ENCODE data around the gene CHADL. TPM values are rescaled to one million over a fixed set of nuclear protein-coding genes. Genes with fewer than 3 reads are reported as not detected.

Gene CHADL
- total RNA-seq, 1 donor from 2014 or later, result 0.66 TPM

- peak; percentile 35 for DNase-seq (ENCODE audit: low read depth, low spot score)
These were observed 15.8 kb upstream of the CHADL start for GRCh38 chr22:41256254-41257253.

DNA sequence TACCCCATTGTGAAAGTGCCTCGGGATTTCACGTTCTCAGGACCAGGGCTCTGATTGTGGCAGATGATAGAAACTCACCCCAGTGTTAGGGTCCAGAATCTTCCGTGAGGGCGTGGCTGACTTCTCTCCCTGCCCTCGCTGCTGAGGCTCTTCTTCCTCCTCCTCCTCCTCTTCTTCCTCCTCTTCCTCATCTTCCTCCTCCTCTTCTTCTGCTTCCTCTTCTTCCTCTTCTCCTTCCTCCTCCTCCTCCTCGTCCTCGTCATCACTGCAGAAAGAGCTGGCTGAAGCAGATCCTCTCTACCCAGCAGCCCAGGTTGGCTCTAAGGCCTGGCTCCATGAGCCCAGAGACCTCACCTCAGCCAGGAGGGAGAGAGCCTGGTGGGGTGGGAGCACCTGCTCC lies 13.5 kb upstream of the CHADL start:
- no peak for DNase-seq (ENCODE audit: low read depth, low spot score)

GRCh38 chr22:41252365-41252764 lies 11.6 kb upstream of the CHADL start:
- no peak for DNase-seq (ENCODE audit: low read depth, low spot score)

DNA sequence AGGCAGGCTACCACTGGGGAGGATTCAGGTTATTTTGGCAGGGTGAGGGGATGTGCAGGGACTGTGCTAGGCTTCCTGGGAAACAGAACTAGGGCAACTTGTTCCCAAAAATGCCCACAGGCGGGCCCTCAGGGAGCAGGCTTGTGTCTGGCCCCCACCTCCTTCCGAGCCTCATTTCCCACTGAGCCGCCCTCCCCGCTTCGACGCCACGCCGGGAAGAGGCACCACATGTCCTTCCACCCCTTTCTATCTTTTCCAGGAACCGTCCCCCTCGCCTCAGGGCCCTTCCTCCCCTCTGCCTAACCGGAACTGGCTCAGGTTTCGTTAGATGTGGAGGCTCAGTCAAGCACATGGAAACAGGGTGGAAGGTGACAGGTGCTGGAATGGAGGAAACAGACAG lies 9.4 kb upstream of the CHADL start:
- no peak for DNase-seq (ENCODE audit: low read depth, low spot score)

- DNase-seq (ENCODE audit: low read depth, low spot score), result no peak
These were observed 8.7 kb upstream of the CHADL start for GRCh38 chr22:41249442-41249841.

DNA sequence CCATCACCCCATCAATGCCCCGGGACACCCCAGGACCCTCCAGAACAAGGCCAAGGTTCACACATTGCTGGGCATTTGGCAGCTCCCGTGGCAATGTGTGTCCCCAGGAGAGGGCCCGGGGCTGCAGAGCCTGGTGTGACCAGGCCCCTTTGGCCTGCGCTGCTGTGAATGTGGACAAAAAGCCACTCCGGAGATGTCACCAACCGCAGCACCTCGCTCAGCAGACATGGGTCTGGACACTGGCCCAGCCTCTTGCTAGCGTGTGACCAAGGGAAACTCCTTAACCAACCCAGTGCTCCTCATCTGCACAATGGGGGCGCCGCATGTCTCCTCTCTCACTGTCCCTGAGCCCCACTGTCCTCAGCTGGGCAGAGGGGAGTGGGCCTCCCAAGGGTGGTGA lies 8.0 kb upstream of the CHADL start:
- no peak for DNase-seq (ENCODE audit: low read depth, low spot score)

DNA sequence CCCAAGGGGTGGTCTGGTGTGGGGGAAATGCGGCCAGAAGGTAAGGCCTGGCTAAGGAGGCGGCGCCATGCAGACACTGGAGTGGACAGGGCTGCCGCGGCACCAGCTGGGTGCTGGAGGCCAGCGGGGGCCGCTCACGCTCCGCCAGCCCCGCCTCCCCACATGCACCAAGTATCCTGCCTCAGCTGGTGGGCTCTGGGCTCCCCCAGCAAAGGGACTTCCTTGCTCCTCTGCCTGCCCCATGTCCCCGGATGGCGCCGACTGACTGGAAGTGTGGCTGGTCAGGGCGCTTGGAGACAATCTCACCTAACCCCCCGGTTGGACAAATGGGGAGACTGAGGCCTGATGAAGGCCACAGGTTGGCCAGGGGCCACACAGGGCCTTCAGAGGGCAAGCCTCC lies 7.6 kb upstream of the CHADL start:
- no peak for DNase-seq (ENCODE audit: low read depth, low spot score)

DNA sequence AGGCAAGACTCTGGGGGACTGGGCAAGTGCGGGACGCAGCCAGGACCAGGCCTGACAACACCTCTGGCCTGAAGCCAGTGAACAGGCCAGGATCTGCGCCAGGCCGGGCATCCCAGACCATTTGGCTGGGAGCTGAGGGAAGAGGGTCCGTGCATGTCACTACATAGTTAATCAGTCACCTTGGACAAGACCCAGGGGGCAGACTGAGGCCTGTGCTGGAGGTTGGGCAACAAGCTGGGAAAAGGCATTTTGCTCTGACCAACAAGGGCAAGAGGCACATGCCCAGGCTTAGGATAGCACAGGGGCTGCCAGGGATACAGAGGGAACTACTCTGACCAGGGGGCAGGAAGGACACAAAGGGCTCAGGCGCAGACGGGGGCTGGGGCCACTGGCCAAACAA lies 7.0 kb upstream of the CHADL start:
- DNase-seq (ENCODE audit: low read depth, low spot score), result no peak

- DNase-seq (ENCODE audit: low read depth, low spot score), result no peak
These were observed 5.3 kb upstream of the CHADL start for GRCh38 chr22:41245917-41246499.

- no peak for DNase-seq (ENCODE audit: low read depth, low spot score)
These were observed 2.6 kb upstream of the CHADL start for GRCh38 chr22:41243361-41243760.

GRCh38 chr22:41242396-41243117 lies 1.8 kb upstream of the CHADL start:
- no peak for DNase-seq (ENCODE audit: low read depth, low spot score)

DNA sequence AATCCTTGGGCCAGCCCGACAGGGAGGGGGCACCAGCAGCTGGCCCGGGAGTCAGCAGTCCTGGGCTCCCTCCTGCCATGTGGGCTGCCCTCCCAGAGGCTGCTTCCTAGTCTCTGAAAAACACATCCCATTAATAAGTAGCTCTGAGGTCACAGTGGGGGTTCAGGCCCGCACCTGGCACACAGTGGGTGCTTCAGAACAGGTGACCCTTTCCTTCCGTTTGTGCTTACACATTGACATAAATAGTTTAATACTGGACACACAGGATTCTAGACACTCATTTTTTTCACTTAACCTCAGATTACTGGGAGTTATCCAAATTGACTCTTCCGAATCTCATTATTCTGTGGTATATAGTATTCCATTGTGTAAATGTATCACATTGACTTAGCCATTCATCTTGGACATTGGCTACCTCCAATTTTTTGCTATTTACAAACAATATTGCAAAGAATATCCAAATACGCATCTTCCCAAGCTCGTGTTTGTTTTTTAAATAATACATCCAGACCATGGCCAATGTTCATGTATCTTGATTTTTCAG lies 474 bp upstream of the CHADL start:
- DNase-seq (ENCODE audit: low read depth, low spot score), result no peak

- DNase-seq (ENCODE audit: low read depth, low spot score), result no peak
These were observed 1.1 kb downstream of the CHADL start for GRCh38 chr22:41239443-41240128.

DNA sequence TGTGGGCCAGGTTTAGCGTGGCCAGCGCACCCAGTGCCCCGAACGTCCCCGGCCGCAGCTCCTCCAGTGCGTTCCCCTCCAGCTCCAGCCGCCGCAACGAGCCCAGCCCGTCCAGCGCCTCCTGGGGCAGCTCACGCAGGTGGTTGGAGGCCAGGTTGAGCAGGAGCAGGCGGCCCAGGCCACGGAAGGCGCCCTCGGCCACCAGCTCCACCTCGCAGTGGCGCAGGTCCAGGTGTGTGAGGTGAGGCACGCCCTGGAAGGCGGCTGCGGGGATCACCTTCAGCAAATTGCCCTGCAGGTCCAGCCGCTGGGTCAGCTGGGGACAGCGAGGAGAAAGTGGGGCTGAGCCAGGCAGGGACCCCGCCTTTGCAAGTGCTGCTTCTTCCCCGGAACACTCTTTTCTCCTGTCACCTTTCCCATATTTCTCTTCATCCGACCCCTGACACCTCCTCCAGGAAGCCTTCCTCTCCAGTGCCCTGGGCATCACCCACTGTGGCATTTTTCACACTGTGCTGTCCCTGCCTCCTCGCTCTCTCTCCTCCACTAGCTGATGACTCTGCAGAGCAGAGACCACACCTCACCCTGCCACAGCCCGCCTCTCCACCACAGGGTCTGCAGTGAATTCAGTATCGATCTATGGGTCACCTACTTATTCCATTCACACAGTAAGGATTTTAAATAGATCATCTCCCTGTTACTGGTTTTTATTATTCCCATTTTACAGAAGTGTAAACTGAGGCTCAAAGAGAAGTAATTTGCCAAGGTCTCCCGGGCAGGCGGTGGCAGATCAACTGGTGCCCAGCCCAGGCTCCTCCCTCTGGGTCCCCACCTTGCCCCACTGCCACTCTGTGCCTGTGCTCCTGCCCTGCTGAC lies 1.9 kb downstream of the CHADL start:
- no peak for DNase-seq (ENCODE audit: low read depth, low spot score)

DNA sequence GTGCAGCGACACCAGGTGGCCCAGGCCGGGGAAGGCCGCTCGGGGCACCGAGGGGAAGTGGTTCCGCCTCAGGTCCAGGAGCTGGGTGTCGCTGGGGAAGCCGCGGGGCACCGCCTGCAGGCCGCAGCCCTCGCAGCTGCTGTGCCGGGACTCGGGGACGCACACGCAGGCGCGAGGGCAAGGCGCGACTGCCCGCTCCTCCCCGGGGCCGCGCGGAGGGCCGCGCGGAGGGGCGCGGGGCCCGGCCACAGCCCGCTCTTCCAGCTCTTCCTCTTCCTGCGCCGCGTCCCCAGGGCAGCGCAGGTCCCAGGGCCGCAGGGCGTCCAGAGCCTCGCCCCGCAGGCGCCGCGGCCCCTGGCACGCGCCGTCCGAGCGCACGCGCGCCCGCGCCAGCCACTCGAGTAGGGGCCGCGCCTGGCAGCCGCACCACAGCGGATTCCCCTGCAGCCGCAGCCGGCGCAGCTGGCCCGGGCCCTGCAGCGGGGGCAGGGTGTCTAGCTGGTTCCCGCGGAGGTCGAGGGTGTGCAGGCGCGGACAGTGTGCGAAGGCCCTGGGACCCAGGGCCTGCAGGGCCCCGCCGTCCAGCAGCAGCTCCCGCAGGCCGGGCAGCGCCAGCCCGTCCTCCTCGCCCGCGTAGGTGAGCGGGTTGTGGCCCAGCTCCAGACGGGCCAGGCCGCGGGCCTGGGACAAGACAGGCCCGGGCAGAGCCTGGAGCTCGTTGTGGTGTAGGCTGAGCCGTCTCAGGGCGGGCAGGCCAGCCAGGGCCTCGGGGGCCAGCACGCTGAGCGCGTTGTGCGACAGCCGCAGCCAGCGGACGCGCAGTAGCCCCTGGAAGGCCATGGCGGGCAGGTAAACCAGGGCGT lies 2.8 kb downstream of the CHADL start:
- no peak for DNase-seq (ENCODE audit: low read depth, low spot score)

GRCh38 chr22:41237036-41237706 lies 3.6 kb downstream of the CHADL start:
- DNase-seq (ENCODE audit: low read depth, low spot score), result no peak

GRCh38 chr22:41234815-41235695 lies 5.7 kb downstream of the CHADL start:
- no peak for DNase-seq (ENCODE audit: low read depth, low spot score)

DNA sequence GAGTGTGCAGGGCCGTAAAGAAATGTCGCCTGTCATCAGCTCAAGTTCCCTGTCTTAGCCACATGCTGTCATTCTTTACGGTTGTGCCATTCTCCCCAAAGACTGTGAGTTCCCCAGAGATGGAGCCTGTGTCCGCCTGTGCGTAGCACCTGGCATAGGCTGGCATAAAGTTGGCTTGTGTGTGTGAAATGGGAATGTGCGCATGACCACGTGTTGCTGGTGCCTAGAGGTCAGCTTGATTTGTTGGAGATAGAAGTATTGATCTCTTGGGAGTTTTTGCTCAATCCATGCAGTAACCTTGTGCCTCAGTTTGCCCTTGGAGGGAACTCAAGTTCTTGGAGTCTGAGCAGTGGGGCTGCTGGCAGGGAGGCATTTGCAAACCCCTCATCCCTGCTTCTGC lies 9.4 kb downstream of the CHADL start:
- no peak for DNase-seq (ENCODE audit: low read depth, low spot score)
